H1 (cell line): Measurements from ENCODE around the gene EGLN2. TPM values are rescaled to one million over a fixed set of nuclear protein-coding genes. Genes with fewer than 3 reads are reported as not detected.
A peak's percentile ranks its signal among the peaks of the same experiment; 100 is the strongest.
"Not testable (repeated sequence)": the region's sequence is repeated elsewhere in the genome, so short reads cannot be mapped to it uniquely, and the experiment has no call there.

Source experiments
- CTCF ChIA-PET: fragments of 300-600 bp; sonication (Branson Sonifier 250); formaldehyde crosslinking; loops from one replicate; lab custom pipeline; 2021; ENCODE audit not compliant: partially characterized antibody; lab: Charles Lee
- POLR2A ChIA-PET: fragments of 300-600 bp; sonication (Branson Sonifier 250); formaldehyde crosslinking; loops from one replicate; lab custom pipeline; 2021; ENCODE audit warnings: inconsistent platforms; ENCODE audit not compliant: partially characterized antibody; lab: Charles Lee
- DNase-seq, 2 experiments: peaks; one replicate each; pipeline versions ENCODE4 v3.0.0 to v3.0.0-alpha.2; 2010 to 2022; ENCODE audit warnings: low spot score in 2 of 2, low read depth in 1 of 2, mixed read lengths in 1 of 2
- FAIRE-seq: peaks from 2 replicates; lab custom pipeline; 2011; peaks lifted over from hg19 to GRCh38; lab: Jason Lieb, UNC
- H2AFZ ChIP-seq: 2 replicates; pipeline ENCODE4 v1.8.1; 2012; ENCODE audit warnings: low read length, inconsistent platforms
- H2AK5ac ChIP-seq: 2 replicates; pipeline ENCODE4 v1.6.1; 2013; ENCODE audit warnings: low read depth, low read length
- H2BK120ac ChIP-seq: replicated peaks from 2 replicates; pipeline ENCODE3; 2013; ENCODE audit warnings: low read depth, low read length, inconsistent platforms
- H2BK12ac ChIP-seq: 2 replicates; pipeline ENCODE4 v1.6.1; 2013; ENCODE audit warnings: low read depth, low read length
- H2BK15ac ChIP-seq: 2 replicates; pipeline ENCODE4 v1.6.1; 2013; ENCODE audit warnings: low read length
- H2BK20ac ChIP-seq: 2 replicates; pipeline ENCODE4 v1.6.1; 2013; ENCODE audit warnings: low read length
- H2BK5ac ChIP-seq: 2 replicates; pipeline ENCODE4 v1.6.1; 2013; ENCODE audit warnings: low read depth, low read length
- H3K14ac ChIP-seq: 2 replicates; pipeline ENCODE4 v1.6.1; 2013; ENCODE audit warnings: inconsistent platforms; ENCODE audit not compliant: insufficient read length
- H3K18ac ChIP-seq: 2 replicates; pipeline ENCODE4 v1.6.1; 2013; ENCODE audit warnings: low read length; ENCODE audit errors: extremely low read depth
- H3K23ac ChIP-seq: 2 replicates; pipeline ENCODE4 v1.6.1; 2013; ENCODE audit warnings: inconsistent platforms; ENCODE audit not compliant: insufficient read length
- H3K23me2 ChIP-seq: 2 replicates; pipeline ENCODE4 v1.6.1; 2013; ENCODE audit warnings: low read depth, low read length
- H3K27ac ChIP-seq: 2 replicates; pipeline ENCODE4 v1.6.1; 2011; ENCODE audit warnings: low read depth, low read length, inconsistent platforms
- H3K27me3 ChIP-seq, 4 experiments: replicated peaks in 1 of 4; 1 replicate in 1 of 4; 2 replicates in 3 of 4; pipeline versions ENCODE4 v1.6.1 to v1.8.1; 2011 to 2013; ENCODE audit warnings: low read length in 3 of 4, mild to moderate bottlenecking in 3 of 4, inconsistent platforms in 2 of 4, mixed read lengths in 2 of 4, moderate library complexity in 1 of 4; ENCODE audit not compliant: control insufficient read depth in 3 of 4, insufficient read depth in 3 of 4; ENCODE audit errors: extremely low read depth in 1 of 4
- H3K36me3 ChIP-seq, 4 experiments: 2 replicates each; pipeline versions ENCODE4 v1.6.1 to v1.8.1; 2011 to 2013; ENCODE audit warnings: mild to moderate bottlenecking in 4 of 4, low read length in 3 of 4, moderate library complexity in 2 of 4, control low read depth in 1 of 4, inconsistent platforms in 1 of 4; ENCODE audit not compliant: insufficient read depth in 4 of 4, control insufficient read depth in 2 of 4
- H3K4ac ChIP-seq: replicated peaks from 2 replicates; pipeline ENCODE3; 2013; ENCODE audit warnings: low read length, low read depth, mixed read lengths, inconsistent platforms; ENCODE audit not compliant: insufficient read length
- H3K4me1 ChIP-seq, 4 experiments: replicated peaks in 1 of 4; 1 replicate in 1 of 4; 2 replicates in 3 of 4; pipeline versions ENCODE4 v1.6.1 to v1.8.1; 2011 to 2013; ENCODE audit warnings: low read length in 3 of 4, inconsistent platforms in 2 of 4, mixed read lengths in 1 of 4; ENCODE audit not compliant: insufficient read depth in 4 of 4, control insufficient read depth in 3 of 4
- H3K4me2 ChIP-seq, 2 experiments: 2 replicates each; pipeline versions ENCODE4 v1.6.1 to v1.8.1; 2011 to 2013; ENCODE audit warnings: low read depth in 2 of 2, low read length in 2 of 2, control low read depth in 1 of 2, inconsistent platforms in 1 of 2, mild to moderate bottlenecking in 1 of 2; ENCODE audit not compliant: insufficient read depth in 1 of 2
- H3K4me3 ChIP-seq, 4 experiments: fragments of 200-600, 300-600 bp in 1 of 4; sonication (generic), shearing (Covaris generic), sonication (Bioruptor Twin) in 1 of 4; 2 replicates each; pipeline versions ENCODE4 v1.5.1 to v1.8.1; 2011 to 2016; ENCODE audit warnings: low read length in 4 of 4, low read depth in 3 of 4, control low read depth in 2 of 4, inconsistent platforms in 2 of 4, mild to moderate bottlenecking in 2 of 4, mixed read lengths in 1 of 4, moderate library complexity in 1 of 4; ENCODE audit not compliant: insufficient read depth in 2 of 4; ENCODE audit errors: extremely low read depth in 1 of 4
- H3K56ac ChIP-seq: replicated peaks from 2 replicates; pipeline ENCODE3; 2013; ENCODE audit warnings: low read depth, mild to moderate bottlenecking, mixed read lengths, low read length, inconsistent platforms; ENCODE audit not compliant: insufficient read length
- H3K79me1 ChIP-seq: 2 replicates; pipeline ENCODE4 v1.6.1; 2013; ENCODE audit warnings: low read depth, low read length, control low read depth
- H3K79me2 ChIP-seq, 2 experiments: 2 replicates each; pipeline versions ENCODE4 v1.6.1 to v1.8.1; 2012 to 2013; ENCODE audit warnings: low read length in 2 of 2, mild to moderate bottlenecking in 2 of 2, inconsistent platforms in 1 of 2; ENCODE audit not compliant: insufficient read depth in 2 of 2, control insufficient read depth in 1 of 2
- H3K9ac ChIP-seq, 4 experiments: replicated peaks in 1 of 4; 1 replicate in 1 of 4; 2 replicates in 3 of 4; pipeline versions ENCODE4 v1.6.1 to v1.8.1; 2011 to 2013; ENCODE audit warnings: low read depth in 3 of 4, low read length in 3 of 4, control low read depth in 2 of 4, mild to moderate bottlenecking in 2 of 4, moderate library complexity in 2 of 4, inconsistent platforms in 1 of 4; ENCODE audit errors: extremely low read depth in 1 of 4
- H3K9me3 ChIP-seq, 2 experiments: 2 replicates each; pipeline versions ENCODE4 v1.6.1 to v1.8.1; 2012 to 2013; ENCODE audit warnings: mild to moderate bottlenecking in 2 of 2, moderate library complexity in 2 of 2, control low read depth in 1 of 2, inconsistent platforms in 1 of 2, low read depth in 1 of 2, low read length in 1 of 2, mixed read lengths in 1 of 2; ENCODE audit not compliant: insufficient read depth in 2 of 2
- H4K20me1 ChIP-seq, 2 experiments: replicated peaks in 1 of 2; 2 replicates each; pipeline versions ENCODE3 to v1.8.1; 2011 to 2013; ENCODE audit warnings: inconsistent platforms in 2 of 2, low read length in 2 of 2, mild to moderate bottlenecking in 1 of 2; ENCODE audit not compliant: insufficient read depth in 2 of 2, control insufficient read depth in 1 of 2
- H4K5ac ChIP-seq: 2 replicates; pipeline ENCODE4 v1.6.1; 2013; ENCODE audit warnings: low read length, low read depth, mixed read lengths, inconsistent platforms; ENCODE audit not compliant: insufficient read length
- H4K8ac ChIP-seq: 2 replicates; pipeline ENCODE4 v1.8.0; 2013; ENCODE audit warnings: mild to moderate bottlenecking, moderate library complexity, low read length, inconsistent platforms; ENCODE audit not compliant: insufficient read depth; ENCODE audit errors: extremely low read depth
- H4K91ac ChIP-seq: replicated peaks from 2 replicates; pipeline ENCODE3; 2013; ENCODE audit warnings: low read length, mixed read lengths, inconsistent platforms; ENCODE audit not compliant: insufficient read length
- WGBS, 2 experiments: shearing (Covaris generic) in 1 of 2; methylation state at CpG; one replicate each; pipeline versions ENCODE4 v1.1.6 to v1.1.7; 2013 to 2015; ENCODE audit warnings: low lambda C conversion rate in 2 of 2, mixed read lengths in 2 of 2, inconsistent platforms in 1 of 2, low coverage in 1 of 2, missing lambda C conversion rate in 1 of 2; ENCODE audit not compliant: insufficient replicate concordance in 2 of 2, insufficient coverage in 1 of 2, insufficient read length in 1 of 2; ENCODE audit errors: extremely low coverage in 1 of 2, missing lambda C conversion rate in 1 of 2; 5-methylcytosine and 5-hydroxymethylcytosine counted together
- polyA plus RNA-seq, 7 experiments: library from polyadenylated mRNA; depleted of rRNA in 3 of 7; stranded (reverse) in 5 of 7; unstranded in 2 of 7; fragments of >200 nt in 5 of 7; fragments of 200-250 nt in 2 of 7; gene quantifications; 1 replicate in 5 of 7; 2 replicates in 1 of 7; 4 replicates in 1 of 7; pipeline versions ENCODE4 v1.2.1 to v1.2.3, GENCODE V29; 2011 to 2013; ENCODE audit warnings: missing spikeins in 2 of 7, mixed read lengths in 2 of 7
- total RNA-seq: library from RNA; stranded (reverse); fragmentation: NEBNext Ultra II Directional; extraction: Animal tissue kit (Norgen Biotek cat#: 25700); gene quantifications from 2 replicates; pipeline ENCODE4 v1.2.1, GENCODE V29; 2021

The EGLN2 gene
- total and polyA plus RNA-seq, 2 of the 8 experiments (the other 6 are each of a cell fraction or from before 2014, with no cell fraction given), result 86.9 to 103 TPM

DNA sequence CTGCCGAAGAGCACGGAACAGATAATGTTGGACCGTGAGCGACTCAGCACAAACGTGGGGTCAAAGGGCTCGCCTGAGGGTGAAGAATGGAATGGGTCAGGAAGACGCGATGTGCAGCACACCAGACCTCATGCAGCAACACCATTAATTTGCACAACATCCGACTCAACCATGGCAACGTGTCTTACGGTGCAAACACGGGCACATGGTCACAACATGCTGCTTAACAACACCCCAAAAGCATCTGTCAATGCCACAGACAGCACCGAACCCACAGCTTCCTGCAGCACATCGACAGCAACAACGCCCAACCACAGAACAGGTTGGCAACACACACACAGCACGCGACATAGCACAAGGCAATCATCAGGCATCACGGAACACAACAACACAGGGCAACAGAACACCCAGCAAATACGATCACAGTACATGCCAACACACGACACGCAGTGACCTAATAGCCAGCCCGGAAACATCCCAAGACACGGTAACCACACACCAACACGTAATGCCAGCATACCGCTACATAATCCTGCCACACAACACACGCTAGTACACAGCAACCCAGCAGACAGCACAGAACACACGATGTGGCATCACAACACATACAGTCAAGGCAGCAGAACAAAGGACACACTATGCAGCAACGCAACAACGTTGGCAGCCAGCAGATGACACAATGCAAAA is 27.9 kb downstream of the EGLN2 start:
- H2BK20ac ChIP-seq, result peak overlapping the region; percentile 34; the same call in 1 of the 2 replicates
- POLR2A ChIA-PET, result interaction anchor here (0.8 kb wide), 1 partner anchor 29 kb away, joined by 4 read pairs; no protein-coding TSS in a partner anchor
- H3K9ac ChIP-seq, H3K79me1 ChIP-seq, H2BK120ac ChIP-seq, CTCF ChIA-PET, H3K18ac ChIP-seq, H3K23me2 ChIP-seq, H3K27me3 ChIP-seq, DNase-seq, H3K36me3 ChIP-seq, H3K79me2 ChIP-seq, H3K23ac ChIP-seq, H4K5ac ChIP-seq, H3K27ac ChIP-seq, FAIRE-seq, H4K91ac ChIP-seq, H3K4me1 ChIP-seq, H4K20me1 ChIP-seq, H3K4me2 ChIP-seq, H3K4ac ChIP-seq, H3K56ac ChIP-seq, H3K9me3 ChIP-seq, H3K14ac ChIP-seq, H3K4me3 ChIP-seq, H4K8ac ChIP-seq: not testable (repeated sequence)
- H2AFZ ChIP-seq, result 0 out of 2 replicates have a peak overlapping the region, but pooled peaks have one; percentile 8
- peak overlapping the region; percentile 72; the same call in 1 of the 2 replicates for H2BK15ac ChIP-seq
- H2BK5ac ChIP-seq, result 0 out of 2 replicates have a peak overlapping the region, but pooled peaks have one; percentile 68
- H2AK5ac ChIP-seq, result peak overlapping the region; percentile 95
- 94% methylated on average over 29 of the region's 29 CpGs; no CpG with 5 or more reads in 1 of the 2 experiments for WGBS, 2 experiments
- H2BK12ac ChIP-seq, result peak overlapping the region; percentile 97; the same call in 1 of the 2 replicates
